Epithelial cell of proximal tubule (primary cell): Measurements from ENCODE around the gene KCNQ1. TPM values are rescaled to one million over a fixed set of nuclear protein-coding genes. Genes with fewer than 3 reads are reported as not detected.

Source experiments
- DNase-seq: peaks from one replicate; pipeline ENCODE4 v3.0.0-alpha.2; 2011; ENCODE audit warnings: low read depth
- H3K4me3 ChIP-seq: 2 replicates; pipeline ENCODE4 v1.5.1; 2011; ENCODE audit warnings: low read depth, mild to moderate bottlenecking, low read length
- total RNA-seq: library from RNA; depleted of rRNA; stranded (reverse); fragments of >200 nt; gene quantifications from 2 replicates; pipeline ENCODE4 v1.2.3, GENCODE V29; 2015
- TF ChIP-seq, protein P1 (sequence below): conservative IDR thresholded peaks from 2 replicates; pipeline ENCODE4 v1.5.1; 2012; ENCODE audit warnings: low read depth, mild to moderate bottlenecking, low read length

Gene KCNQ1
- total RNA-seq, 1 donor from 2014 or later: 0.46 TPM

DNA sequence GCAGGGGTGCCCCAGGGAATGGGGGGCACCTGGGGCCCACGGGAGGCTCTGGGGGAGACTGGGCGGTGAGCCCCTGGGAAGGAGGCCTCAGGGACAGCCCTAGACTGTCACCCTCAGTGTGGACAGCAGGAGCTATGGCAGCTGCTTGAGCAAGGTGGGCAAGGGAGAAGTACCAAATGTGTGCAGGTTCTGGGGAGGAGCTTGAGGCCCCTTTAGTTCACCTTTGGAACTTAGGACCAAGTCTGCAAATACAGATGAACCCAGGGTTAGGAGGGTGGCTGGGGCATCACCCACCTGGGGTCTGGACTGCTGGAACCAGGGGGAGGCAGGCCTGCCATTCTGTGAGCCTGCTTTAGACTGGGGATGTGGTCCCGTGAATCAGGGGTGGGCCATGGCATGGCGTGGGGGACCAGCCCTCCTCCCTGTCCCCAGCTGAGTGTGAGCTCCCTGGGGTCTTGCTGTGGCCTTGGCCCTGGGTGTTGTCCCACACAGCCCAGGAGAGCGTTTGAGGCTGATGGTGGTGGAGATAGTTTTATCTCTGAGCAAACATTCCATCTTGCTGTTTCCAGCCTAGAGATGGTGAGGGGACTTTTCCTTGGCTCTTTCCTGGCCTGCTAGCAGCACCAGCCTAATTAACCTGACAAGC lies 122.3 kb downstream of the KCNQ1 start:
- no peak overlapping the region for H3K4me3 ChIP-seq
- DNase-seq: no peak
- TF ChIP-seq, protein P1, sequence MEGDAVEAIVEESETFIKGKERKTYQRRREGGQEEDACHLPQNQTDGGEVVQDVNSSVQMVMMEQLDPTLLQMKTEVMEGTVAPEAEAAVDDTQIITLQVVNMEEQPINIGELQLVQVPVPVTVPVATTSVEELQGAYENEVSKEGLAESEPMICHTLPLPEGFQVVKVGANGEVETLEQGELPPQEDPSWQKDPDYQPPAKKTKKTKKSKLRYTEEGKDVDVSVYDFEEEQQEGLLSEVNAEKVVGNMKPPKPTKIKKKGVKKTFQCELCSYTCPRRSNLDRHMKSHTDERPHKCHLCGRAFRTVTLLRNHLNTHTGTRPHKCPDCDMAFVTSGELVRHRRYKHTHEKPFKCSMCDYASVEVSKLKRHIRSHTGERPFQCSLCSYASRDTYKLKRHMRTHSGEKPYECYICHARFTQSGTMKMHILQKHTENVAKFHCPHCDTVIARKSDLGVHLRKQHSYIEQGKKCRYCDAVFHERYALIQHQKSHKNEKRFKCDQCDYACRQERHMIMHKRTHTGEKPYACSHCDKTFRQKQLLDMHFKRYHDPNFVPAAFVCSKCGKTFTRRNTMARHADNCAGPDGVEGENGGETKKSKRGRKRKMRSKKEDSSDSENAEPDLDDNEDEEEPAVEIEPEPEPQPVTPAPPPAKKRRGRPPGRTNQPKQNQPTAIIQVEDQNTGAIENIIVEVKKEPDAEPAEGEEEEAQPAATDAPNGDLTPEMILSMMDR: no peak

DNA sequence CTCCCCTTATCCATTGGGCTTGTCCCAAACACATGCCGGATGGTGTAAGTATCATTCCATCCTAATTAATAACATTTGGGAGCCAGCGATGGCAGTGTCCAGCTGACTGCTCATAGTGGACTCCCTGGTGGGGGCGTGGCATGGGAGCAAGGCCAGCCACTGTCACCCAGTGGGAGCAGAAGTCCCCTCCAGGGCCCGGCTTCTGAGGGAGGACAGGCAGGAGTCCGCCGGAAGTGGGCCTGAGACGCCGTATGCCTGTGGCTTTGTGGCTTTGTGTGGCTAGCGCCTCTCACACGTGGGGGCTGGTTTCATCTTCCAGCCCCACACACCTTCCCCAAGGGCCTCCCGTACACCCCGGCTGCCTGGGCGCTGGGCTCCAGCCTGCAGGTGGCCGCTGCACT lies 124.5 kb downstream of the KCNQ1 start:
- no peak overlapping the region for H3K4me3 ChIP-seq
- TF ChIP-seq, protein P1: no peak
- no peak for DNase-seq

DNA sequence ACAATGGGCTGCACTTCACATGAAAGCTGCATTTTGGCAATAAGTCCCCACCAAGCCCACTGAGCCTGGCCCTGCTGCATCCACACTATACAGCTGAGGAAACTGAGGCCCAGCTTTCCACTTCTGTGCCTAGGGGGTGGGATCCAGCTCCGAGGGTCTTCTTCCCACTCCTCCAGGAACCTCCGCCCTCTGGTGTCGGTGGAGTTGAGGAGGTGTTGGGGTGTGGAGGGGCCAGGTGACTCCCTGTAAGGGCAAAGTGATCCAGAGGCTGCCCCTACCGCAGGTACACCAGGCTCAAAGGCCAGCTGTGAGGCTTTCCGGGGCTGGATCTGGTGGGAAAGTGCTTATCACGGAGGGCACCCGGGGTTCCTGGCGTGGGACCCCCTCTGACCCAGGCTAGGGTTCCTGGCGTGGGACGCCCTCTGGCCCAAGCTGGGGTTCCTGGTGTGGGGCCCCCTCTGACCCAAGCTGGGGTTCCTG lies 125.0 kb downstream of the KCNQ1 start:
- no peak for DNase-seq
- TF ChIP-seq, protein P1: no peak
- no peak overlapping the region for H3K4me3 ChIP-seq

DNA sequence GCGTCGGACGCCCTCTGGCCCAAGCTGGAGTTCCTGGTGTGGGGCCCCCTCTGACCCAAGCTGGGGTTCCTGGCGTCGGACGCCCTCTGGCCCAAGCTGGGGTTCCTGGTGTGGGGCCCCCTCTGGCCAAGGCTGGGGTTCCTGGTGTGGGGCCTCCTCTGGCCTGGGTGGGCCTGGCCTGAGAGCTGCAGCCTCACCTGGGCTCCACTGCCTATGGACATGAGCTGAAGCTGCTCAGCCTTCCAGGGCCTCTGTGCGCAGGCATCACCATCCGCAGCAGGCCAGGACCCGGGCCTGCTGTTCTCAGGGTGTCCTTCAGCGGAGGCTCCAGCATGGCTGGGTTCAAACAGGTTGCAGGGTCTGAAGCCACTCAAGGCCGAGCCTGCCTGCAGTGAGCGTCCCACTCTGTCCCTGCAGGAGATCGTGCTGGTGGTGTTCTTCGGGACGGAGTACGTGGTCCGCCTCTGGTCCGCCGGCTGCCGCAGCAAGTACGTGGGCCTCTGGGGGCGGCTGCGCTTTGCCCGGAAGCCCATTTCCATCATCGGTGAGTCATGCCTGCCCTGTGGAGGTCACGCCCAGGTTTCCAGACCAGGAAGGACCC lies 125.5 kb downstream of the KCNQ1 start:
- no peak overlapping the region for H3K4me3 ChIP-seq
- TF ChIP-seq, protein P1: no peak
- no peak for DNase-seq

DNA sequence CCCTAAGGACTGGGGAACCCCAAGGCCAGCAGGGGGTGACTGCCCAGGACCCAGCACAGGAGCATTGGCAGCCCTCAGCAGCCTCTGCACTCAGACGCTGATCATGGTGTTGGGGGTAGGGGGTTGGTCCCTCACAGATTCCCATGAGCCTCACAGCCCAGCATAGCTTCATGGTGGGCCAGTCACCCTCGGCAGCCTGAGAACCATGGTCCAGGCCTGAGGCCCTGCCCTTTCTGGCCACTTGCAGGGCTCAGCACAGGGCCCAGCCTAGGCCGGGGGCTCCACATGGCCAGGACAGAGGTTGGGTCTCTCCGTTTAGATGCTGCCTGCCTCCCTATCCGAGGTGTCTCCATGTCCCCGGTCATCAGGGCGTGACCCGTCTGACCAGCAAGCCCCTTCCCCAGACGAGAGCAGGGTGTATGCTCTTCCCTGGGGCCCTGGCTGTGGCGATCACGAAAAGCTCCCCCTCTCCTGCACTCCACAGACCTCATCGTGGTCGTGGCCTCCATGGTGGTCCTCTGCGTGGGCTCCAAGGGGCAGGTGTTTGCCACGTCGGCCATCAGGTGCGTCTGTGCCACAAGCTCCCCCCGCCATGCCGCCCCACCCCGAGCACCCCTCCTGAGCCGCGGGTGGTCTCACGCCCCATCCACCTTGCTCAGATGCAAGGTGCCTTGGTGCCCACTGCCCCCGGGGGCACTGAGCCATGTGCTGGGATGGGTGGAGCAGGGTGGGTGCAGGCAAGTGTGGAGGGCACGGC lies 126.2 kb downstream of the KCNQ1 start:
- TF ChIP-seq, protein P1: no peak
- H3K4me3 ChIP-seq: no peak overlapping the region
- no peak for DNase-seq

DNA sequence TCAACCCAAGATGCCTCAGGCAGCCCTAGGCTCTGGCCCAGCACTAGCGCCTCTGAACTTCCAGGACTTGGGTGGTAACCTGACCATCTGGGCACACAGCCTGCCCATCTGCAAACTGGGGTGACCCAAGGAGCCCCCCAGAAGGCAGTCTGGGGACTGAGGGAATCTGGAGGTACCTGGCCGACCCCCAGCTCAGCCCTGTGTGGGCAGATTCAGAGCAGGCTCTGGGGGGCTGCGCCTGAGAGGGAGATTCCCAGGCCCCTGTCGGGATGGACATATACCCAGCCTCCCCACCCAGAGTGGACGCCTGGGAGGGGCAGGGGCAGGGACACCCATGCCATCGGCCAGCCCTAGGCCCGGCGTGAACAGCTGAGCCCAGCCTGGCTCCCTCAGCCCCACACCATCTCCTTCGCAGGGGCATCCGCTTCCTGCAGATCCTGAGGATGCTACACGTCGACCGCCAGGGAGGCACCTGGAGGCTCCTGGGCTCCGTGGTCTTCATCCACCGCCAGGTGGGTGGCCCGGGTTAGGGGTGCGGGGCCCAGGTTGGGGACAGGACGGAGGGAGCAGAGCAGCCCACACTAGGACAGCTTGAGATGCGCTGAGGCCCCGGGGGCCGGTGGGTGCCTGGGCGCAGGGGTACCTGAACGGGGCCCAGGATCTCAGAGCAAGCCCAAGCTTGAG lies 126.9 kb downstream of the KCNQ1 start:
- TF ChIP-seq, protein P1: no peak
- H3K4me3 ChIP-seq: no peak overlapping the region
- no peak for DNase-seq
